K562 (cell line): ENCODE data around the gene LASP1. TPM values are rescaled to one million over a fixed set of nuclear protein-coding genes. Genes with fewer than 3 reads are reported as not detected.

Experiments used
- CBFB ChIP-seq: sonication (generic); formaldehyde crosslinking; IDR thresholded peaks from 2 replicates; pipeline ENCODE4 v1.4.0; 2020; ENCODE audit warnings: mild to moderate bottlenecking, missing genetic modification reagents
- CTCF ChIP-seq, 3 experiments: IDR thresholded peaks in 2 of 3; conservative IDR thresholded peaks in 1 of 3; 2 replicates each; pipeline ENCODE4 v1.5.1; 2011 to 2012; ENCODE audit warnings: low read length in 3 of 3, mild to moderate bottlenecking in 3 of 3, control low read depth in 2 of 3, improper control_type of control experiment in 1 of 3, inconsistent platforms in 1 of 3, low read depth in 1 of 3, mixed read lengths in 1 of 3, moderate library complexity in 1 of 3; ENCODE audit not compliant: insufficient read depth in 2 of 3
- EP300 ChIP-seq: IDR thresholded peaks from 2 replicates; pipeline ENCODE4 v1.6.1; 2012; ENCODE audit warnings: low read length, improper control_type of control experiment
- GABPB2 ChIP-seq: fragments of 250-450 bp; sonication (Bioruptor Pico); conservative IDR thresholded peaks from 2 replicates; pipeline ENCODE4 v1.5.1; 2021; ENCODE audit warnings: mild to moderate bottlenecking
- GATAD2A ChIP-seq: fragments of 450-650 bp; IDR thresholded peaks from 2 replicates; pipeline ENCODE4 v1.6.1; 2017
- KLF1 ChIP-seq: fragments of 450-650 bp; IDR thresholded peaks from 2 replicates; pipeline ENCODE4 v1.6.1; 2016; ENCODE audit warnings: missing genetic modification characterization, missing compliant biosample characterization
- MECOM ChIP-seq: fragments of 250-450 bp; sonication (Bioruptor Pico); IDR thresholded peaks from 2 replicates; pipeline ENCODE4 v1.8.0; 2022; ENCODE audit warnings: inconsistent platforms
- MEF2D ChIP-seq: conservative IDR thresholded peaks from 2 replicates; pipeline ENCODE4 v1.6.1; 2016; ENCODE audit warnings: low read depth, missing genetic modification characterization, missing compliant biosample characterization
- MLX ChIP-seq, 2 experiments: fragments of 450-650 bp in 1 of 2; sonication (generic) in 1 of 2; formaldehyde crosslinking; conservative IDR thresholded peaks; 2 replicates each; pipeline versions ENCODE4 v1.4.0 to v1.8.1; 2020 to 2022; ENCODE audit warnings: mild to moderate bottlenecking in 1 of 2, missing genetic modification reagents in 1 of 2
- NFRKB ChIP-seq: fragments of 450-650 bp; IDR thresholded peaks from 2 replicates; pipeline ENCODE4 v1.6.1; 2016; ENCODE audit warnings: low read depth
- PTTG1 ChIP-seq: fragments of 450-650 bp; IDR thresholded peaks from 2 replicates; pipeline ENCODE4 v1.6.1; 2016; ENCODE audit warnings: low read depth, mild to moderate bottlenecking, missing genetic modification characterization, missing compliant biosample characterization
- SRSF9 ChIP-seq: fragments of 200-400 bp; formaldehyde crosslinking; IDR thresholded peaks from 2 replicates; pipeline ENCODE4 v1.6.1; 2017; ENCODE audit warnings: low read depth, low read length, borderline replicate concordance
- TARDBP ChIP-seq: fragments of 450-650 bp; IDR thresholded peaks from 2 replicates; pipeline ENCODE4 v1.6.1; 2016
- ZNF184 ChIP-seq: sonication (generic); formaldehyde crosslinking; IDR thresholded peaks from 2 replicates; pipeline ENCODE4 v1.5.0; 2020; ENCODE audit warnings: missing genetic modification reagents
- ZNF445 ChIP-seq: fragments of 250-450 bp; sonication (Bioruptor Pico); IDR thresholded peaks from 2 replicates; pipeline ENCODE4 v1.4.0; 2020; ENCODE audit warnings: low read depth, mild to moderate bottlenecking, moderate library complexity
- ZNF639 ChIP-seq, 2 experiments: fragments of 200-800 bp in 1 of 2; sonication (Bioruptor generic) in 1 of 2; sonication (generic) in 1 of 2; formaldehyde crosslinking in 1 of 2; IDR thresholded peaks in 1 of 2; conservative IDR thresholded peaks in 1 of 2; 2 replicates each; pipeline versions ENCODE4 v1.5.0 to v1.6.1; 2016 to 2020; ENCODE audit warnings: missing compliant biosample characterization in 1 of 2, missing genetic modification characterization in 1 of 2, missing genetic modification reagents in 1 of 2
- polyA plus RNA-seq, 8 experiments: library from polyadenylated mRNA; depleted of rRNA in 4 of 8; stranded (reverse) in 5 of 8; unstranded in 3 of 8; fragments of >200 nt; fragmentation: Nextera tagmentation in 2 of 8; fragmentation: Illumina TruSeq in 1 of 8; extraction: Ambion mirVana in 2 of 8; extraction: Trizol in 1 of 8; gene quantifications; 2 replicates each; pipeline versions ENCODE4 v1.2.1 to v1.2.3, GENCODE V29; 2011 to 2014; ENCODE audit warnings: inconsistent platforms in 1 of 8, missing spikeins in 1 of 8
- total RNA-seq, 7 experiments: library from RNA; depleted of rRNA in 6 of 7; stranded (reverse); fragments of >200 nt in 6 of 7; fragmentation: Illumina TruSeq in 2 of 7; extraction: Trizol in 2 of 7; gene quantifications; 2 replicates each; pipeline versions ENCODE4 v1.2.1 to v1.2.3, GENCODE V29; 2011 to 2021; ENCODE audit warnings: low replicate concordance in 1 of 7
- TF ChIP-seq, protein P1 (sequence below): fragments of 250-450 bp; sonication (Bioruptor Pico); IDR thresholded peaks from 2 replicates; pipeline ENCODE4 v1.9.0; 2021; ENCODE audit warnings: mild to moderate bottlenecking, inconsistent platforms
- TF ChIP-seq, protein P2 (sequence below): fragments of 450-650 bp; IDR thresholded peaks from 2 replicates; pipeline ENCODE4 v1.6.1; 2017; ENCODE audit warnings: mild to moderate bottlenecking, moderate library complexity
- TF ChIP-seq, protein P3 (sequence below): fragments of 450-650 bp; formaldehyde crosslinking; IDR thresholded peaks from 2 replicates; pipeline ENCODE4 v1.4.0; 2020; ENCODE audit warnings: mild to moderate bottlenecking

LASP1 gene
- total and polyA plus RNA-seq, 9 of the 15 experiments (the other 6 are each of a cell fraction or from before 2014, with no cell fraction given), result 23.0 to 125 (median 55.3) TPM

- TF ChIP-seq, protein P1, sequence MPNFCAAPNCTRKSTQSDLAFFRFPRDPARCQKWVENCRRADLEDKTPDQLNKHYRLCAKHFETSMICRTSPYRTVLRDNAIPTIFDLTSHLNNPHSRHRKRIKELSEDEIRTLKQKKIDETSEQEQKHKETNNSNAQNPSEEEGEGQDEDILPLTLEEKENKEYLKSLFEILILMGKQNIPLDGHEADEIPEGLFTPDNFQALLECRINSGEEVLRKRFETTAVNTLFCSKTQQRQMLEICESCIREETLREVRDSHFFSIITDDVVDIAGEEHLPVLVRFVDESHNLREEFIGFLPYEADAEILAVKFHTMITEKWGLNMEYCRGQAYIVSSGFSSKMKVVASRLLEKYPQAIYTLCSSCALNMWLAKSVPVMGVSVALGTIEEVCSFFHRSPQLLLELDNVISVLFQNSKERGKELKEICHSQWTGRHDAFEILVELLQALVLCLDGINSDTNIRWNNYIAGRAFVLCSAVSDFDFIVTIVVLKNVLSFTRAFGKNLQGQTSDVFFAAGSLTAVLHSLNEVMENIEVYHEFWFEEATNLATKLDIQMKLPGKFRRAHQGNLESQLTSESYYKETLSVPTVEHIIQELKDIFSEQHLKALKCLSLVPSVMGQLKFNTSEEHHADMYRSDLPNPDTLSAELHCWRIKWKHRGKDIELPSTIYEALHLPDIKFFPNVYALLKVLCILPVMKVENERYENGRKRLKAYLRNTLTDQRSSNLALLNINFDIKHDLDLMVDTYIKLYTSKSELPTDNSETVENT (CRISPR knock-in tag), result no peak
- TF ChIP-seq SRSF9, result no peak
- no peak for TF ChIP-seq GABPB2 (CRISPR knock-in tag)
- TF ChIP-seq MLX (CRISPR knock-in tag; conservative IDR thresholded peaks at IDR 0.05), result no peak
- no peak for TF ChIP-seq KLF1
- no peak for TF ChIP-seq CBFB (CRISPR knock-in tag)
- TF ChIP-seq GATAD2A, result peak; percentile 40; the same call in 1 of the 2 replicates
- no peak for TF ChIP-seq PTTG1 (tag)
- TF ChIP-seq, protein P2, sequence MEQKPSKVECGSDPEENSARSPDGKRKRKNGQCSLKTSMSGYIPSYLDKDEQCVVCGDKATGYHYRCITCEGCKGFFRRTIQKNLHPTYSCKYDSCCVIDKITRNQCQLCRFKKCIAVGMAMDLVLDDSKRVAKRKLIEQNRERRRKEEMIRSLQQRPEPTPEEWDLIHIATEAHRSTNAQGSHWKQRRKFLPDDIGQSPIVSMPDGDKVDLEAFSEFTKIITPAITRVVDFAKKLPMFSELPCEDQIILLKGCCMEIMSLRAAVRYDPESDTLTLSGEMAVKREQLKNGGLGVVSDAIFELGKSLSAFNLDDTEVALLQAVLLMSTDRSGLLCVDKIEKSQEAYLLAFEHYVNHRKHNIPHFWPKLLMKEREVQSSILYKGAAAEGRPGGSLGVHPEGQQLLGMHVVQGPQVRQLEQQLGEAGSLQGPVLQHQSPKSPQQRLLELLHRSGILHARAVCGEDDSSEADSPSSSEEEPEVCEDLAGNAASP, result no peak
- no peak for TF ChIP-seq MEF2D (tag)
- peak; percentile 72 for TF ChIP-seq NFRKB
- TF ChIP-seq, protein P3, sequence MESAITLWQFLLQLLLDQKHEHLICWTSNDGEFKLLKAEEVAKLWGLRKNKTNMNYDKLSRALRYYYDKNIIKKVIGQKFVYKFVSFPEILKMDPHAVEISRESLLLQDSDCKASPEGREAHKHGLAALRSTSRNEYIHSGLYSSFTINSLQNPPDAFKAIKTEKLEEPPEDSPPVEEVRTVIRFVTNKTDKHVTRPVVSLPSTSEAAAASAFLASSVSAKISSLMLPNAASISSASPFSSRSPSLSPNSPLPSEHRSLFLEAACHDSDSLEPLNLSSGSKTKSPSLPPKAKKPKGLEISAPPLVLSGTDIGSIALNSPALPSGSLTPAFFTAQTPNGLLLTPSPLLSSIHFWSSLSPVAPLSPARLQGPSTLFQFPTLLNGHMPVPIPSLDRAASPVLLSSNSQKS (CRISPR knock-in tag), result no peak
- TF ChIP-seq EP300, result peak; percentile 72; the same call in 1 of the 2 replicates
- TF ChIP-seq ZNF445, result no peak
- no peak for TF ChIP-seq ZNF639 (CRISPR knock-in tag; conservative IDR thresholded peaks at IDR 0.05 in 1 of 2, IDR thresholded peaks at IDR 0.05 in 1 of 2)
- no peak for TF ChIP-seq ZNF184 (CRISPR knock-in tag)
- TF ChIP-seq CTCF (IDR thresholded peaks at IDR 0.05 in 2 of 3, conservative IDR thresholded peaks at IDR 0.05 in 1 of 3; ENCODE audit: insufficient read depth in 2 of 3, low read depth in 1 of 3, low read length in 3 of 3), result peak; percentile 27 to 64 (median 60); a peak in 3 of 6 replicates
- 0 out of 2 replicates have a peak, but pooled peaks have one; percentile 30 for TF ChIP-seq MECOM (CRISPR knock-in tag)
- peak; percentile 33; the same call in 1 of the 2 replicates for TF ChIP-seq TARDBP
These were observed 1.6 kb downstream of the LASP1 start (continued) for GRCh38 chr17:38871247-38872015.
